Suprapubic skin (tissue), 3 donors: ENCODE data around the gene SCN2B.

Experiments
- CTCF ChIP-seq, 2 donors: fragments of 200-600 bp in 1 of 2; fragments of 450-650 bp in 1 of 2; sonication (generic) in 1 of 2; IDR thresholded peaks; one replicate each; pipeline ENCODE4 v1.5.1; 2016 to 2019; ENCODE audit warnings: antibody characterized with exemption in 2 of 2, mild to moderate bottlenecking in 1 of 2, moderate library complexity in 1 of 2
- EP300 ChIP-seq: sonication (generic); formaldehyde crosslinking; IDR thresholded peaks from one replicate; pipeline ENCODE4 v1.6.1; 2017; ENCODE audit warnings: antibody characterized with exemption

- TF ChIP-seq EP300: no peak
- TF ChIP-seq CTCF (IDR thresholded peaks at IDR 0.05): no peak
Observed at GRCh38 chr11:118152552-118153471, 23.6 kb downstream of the SCN2B start, which contains the start of gene SCN4B.
